22Rv1 (cell line): Measurements from ENCODE around the gene KCTD12.

Source experiments
- CTCF ChIP-seq: fragments of 450-650 bp; IDR thresholded peaks from 2 replicates; pipeline ENCODE4 v1.5.1; 2017; ENCODE audit warnings: mild to moderate bottlenecking
- ZFX ChIP-seq: fragments of 450-650 bp; IDR thresholded peaks from 2 replicates; pipeline ENCODE4 v1.6.1; 2017; ENCODE audit warnings: antibody characterized with exemption, borderline replicate concordance

DNA sequence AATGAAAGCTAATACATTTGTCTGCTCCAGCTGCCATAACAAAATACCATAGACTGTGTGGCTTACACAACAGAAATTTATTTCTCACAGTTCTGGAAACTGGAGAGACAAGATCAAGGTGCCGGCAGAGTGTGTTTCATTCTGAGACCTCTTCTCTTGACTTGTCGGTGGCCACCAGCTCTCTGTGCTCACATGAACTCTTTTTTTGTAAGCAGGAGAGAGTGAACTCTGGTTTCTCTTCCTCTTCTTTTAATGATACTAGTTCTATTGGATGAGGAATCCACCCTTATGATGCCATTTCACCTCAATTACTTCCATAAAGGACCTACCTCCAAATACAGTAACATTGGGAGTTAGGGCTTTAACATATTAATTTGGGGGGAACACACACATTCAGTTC lies 11.7 kb downstream of the KCTD12 start:
- TF ChIP-seq CTCF (no peak), ZFX (no peak)
